Esophagus muscularis mucosa (tissue), 4 donors: ENCODE data around the gene PLD3. TPM values are rescaled to one million over a fixed set of nuclear protein-coding genes. Genes with fewer than 3 reads are reported as not detected.
A peak's percentile ranks its signal among the peaks of the same experiment; 100 is the strongest.

Source experiments
- DNase-seq: peaks from one replicate; pipeline ENCODE4 v3.0.0-alpha.2; 2017; ENCODE audit errors: extremely low spot score
- H3K27ac ChIP-seq, 4 donors: fragments of 200-600 bp; sonication (generic); replicated peaks in 1 of 4; 1 replicate in 3 of 4; 2 replicates in 1 of 4; pipeline ENCODE4 v1.5.1; 2016 to 2019; ENCODE audit warnings: mild to moderate bottlenecking in 1 of 4
- H3K27me3 ChIP-seq, 4 donors: fragments of 200-600 bp; sonication (generic); one replicate each; pipeline versions ENCODE4 v1.5.1 to v1.6.0; 2016 to 2019
- H3K36me3 ChIP-seq, 4 donors: fragments of 200-600 bp; sonication (generic); one replicate each; pipeline ENCODE4 v1.5.1; 2016 to 2019
- H3K4me1 ChIP-seq, 4 donors: fragments of 200-600 bp; sonication (generic); one replicate each; pipeline ENCODE4 v1.5.1; 2016 to 2019
- H3K4me3 ChIP-seq, 4 donors: fragments of 200-600 bp; sonication (generic); 1 replicate in 2 of 4; 2 replicates in 2 of 4; pipeline ENCODE4 v1.5.1; 2016 to 2019; ENCODE audit warnings: mild to moderate bottlenecking in 4 of 4, moderate library complexity in 1 of 4
- H3K9me3 ChIP-seq, 4 donors: fragments of 200-600 bp; sonication (generic); 1 replicate in 3 of 4; 2 replicates in 1 of 4; pipeline ENCODE4 v1.5.1; 2016 to 2019
- EP300 ChIP-seq: sonication (generic); formaldehyde crosslinking; IDR thresholded peaks from one replicate; pipeline ENCODE4 v1.6.1; 2017; ENCODE audit warnings: antibody characterized with exemption
- POLR2A ChIP-seq: fragments of 450-650 bp; IDR thresholded peaks from one replicate; pipeline ENCODE4 v1.6.1; 2017; ENCODE audit warnings: antibody characterized with exemption, moderate library complexity, mild to moderate bottlenecking, low read depth
- POLR2AphosphoS5 ChIP-seq, 2 donors: sonication (generic); formaldehyde crosslinking; IDR thresholded peaks; one replicate each; pipeline ENCODE4 v1.6.1; 2017; ENCODE audit warnings: antibody characterized with exemption in 2 of 2
- WGBS: methylation state at CpG from one replicate; pipeline ENCODE4 v1.1.5; 2018; 5-methylcytosine and 5-hydroxymethylcytosine counted together
- intact Hi-C: fragments of 100-400 bp; cut with DNase I; formaldehyde crosslinking; loops from one replicate; pipeline ENCODE4 v1.15.1; 2023
- total RNA-seq, 4 donors: library from RNA; depleted of rRNA; stranded (reverse); fragments of >200 nt; gene quantifications; one replicate each; pipeline versions ENCODE4 v1.1.0 to v1.2.1, GENCODE V29; 2016
- TF ChIP-seq, protein P1 (sequence below), 3 experiments: fragments of 200-600 bp in 2 of 3; fragments of 450-650 bp in 1 of 3; sonication (generic) in 2 of 3; IDR thresholded peaks; one replicate each; pipeline ENCODE4 v1.5.1; 2017 to 2019; ENCODE audit warnings: antibody characterized with exemption in 3 of 3, mild to moderate bottlenecking in 2 of 3, moderate library complexity in 1 of 3

Gene PLD3
- total RNA-seq, 4 donors from 2014 or later: 206 to 280 (median 223) TPM

DNA sequence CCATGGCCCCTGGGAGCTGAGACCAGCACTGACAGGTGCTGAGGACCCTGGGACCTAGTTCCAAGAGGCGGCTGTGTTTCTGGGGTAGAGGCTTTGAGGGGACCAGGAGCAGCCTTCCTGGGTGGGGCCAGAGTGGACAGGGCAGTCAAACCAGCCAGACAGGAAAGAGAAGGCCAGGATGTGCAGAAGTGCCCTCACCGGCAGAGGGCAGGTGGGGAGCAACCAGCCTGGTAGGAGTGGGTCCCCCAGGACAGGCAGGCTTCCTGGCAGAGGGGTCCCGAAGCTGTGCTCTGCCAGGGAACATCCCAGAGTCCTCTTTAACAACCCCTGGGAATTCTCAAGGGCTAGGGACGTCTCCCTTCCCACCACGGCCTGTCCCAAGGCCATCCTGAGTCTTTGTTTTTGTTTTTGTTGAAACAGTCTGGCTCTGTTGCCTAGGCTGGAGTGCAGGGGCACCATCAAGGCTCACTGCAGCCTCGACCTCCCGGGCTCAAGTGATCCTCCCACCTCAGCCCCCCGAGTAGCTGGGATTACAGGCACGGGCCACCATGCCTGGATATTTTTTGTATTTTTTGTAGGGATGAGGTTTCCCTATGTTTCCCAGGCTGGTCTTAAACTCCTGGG is 44.5 kb downstream of the PLD3 start:
- TF ChIP-seq EP300: no peak
- no peak for TF ChIP-seq POLR2A
- TF ChIP-seq, protein P1, sequence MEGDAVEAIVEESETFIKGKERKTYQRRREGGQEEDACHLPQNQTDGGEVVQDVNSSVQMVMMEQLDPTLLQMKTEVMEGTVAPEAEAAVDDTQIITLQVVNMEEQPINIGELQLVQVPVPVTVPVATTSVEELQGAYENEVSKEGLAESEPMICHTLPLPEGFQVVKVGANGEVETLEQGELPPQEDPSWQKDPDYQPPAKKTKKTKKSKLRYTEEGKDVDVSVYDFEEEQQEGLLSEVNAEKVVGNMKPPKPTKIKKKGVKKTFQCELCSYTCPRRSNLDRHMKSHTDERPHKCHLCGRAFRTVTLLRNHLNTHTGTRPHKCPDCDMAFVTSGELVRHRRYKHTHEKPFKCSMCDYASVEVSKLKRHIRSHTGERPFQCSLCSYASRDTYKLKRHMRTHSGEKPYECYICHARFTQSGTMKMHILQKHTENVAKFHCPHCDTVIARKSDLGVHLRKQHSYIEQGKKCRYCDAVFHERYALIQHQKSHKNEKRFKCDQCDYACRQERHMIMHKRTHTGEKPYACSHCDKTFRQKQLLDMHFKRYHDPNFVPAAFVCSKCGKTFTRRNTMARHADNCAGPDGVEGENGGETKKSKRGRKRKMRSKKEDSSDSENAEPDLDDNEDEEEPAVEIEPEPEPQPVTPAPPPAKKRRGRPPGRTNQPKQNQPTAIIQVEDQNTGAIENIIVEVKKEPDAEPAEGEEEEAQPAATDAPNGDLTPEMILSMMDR (IDR thresholded peaks at IDR 0.05): peak in 1 of 3 experiments; percentile 30
- TF ChIP-seq POLR2AphosphoS5 (IDR thresholded peaks at IDR 0.05): no peak
- intact Hi-C loops: no loop called here
- no peak for DNase-seq
- H3K27ac ChIP-seq: no peak overlapping the region
- H3K9me3 ChIP-seq: no peaks in the 10 kb centered on the region
- no peaks in the 10 kb centered on the region for H3K4me1 ChIP-seq
- no peaks in the 10 kb centered on the region for H3K27me3 ChIP-seq
- peaks cover 0 to 18% (median 12%) of the 10 kb centered on the region in 4 donors for H3K36me3 ChIP-seq
- no peak overlapping the region for H3K4me3 ChIP-seq
- WGBS: 54% methylated on average over 8 of the region's 9 CpGs

DNA sequence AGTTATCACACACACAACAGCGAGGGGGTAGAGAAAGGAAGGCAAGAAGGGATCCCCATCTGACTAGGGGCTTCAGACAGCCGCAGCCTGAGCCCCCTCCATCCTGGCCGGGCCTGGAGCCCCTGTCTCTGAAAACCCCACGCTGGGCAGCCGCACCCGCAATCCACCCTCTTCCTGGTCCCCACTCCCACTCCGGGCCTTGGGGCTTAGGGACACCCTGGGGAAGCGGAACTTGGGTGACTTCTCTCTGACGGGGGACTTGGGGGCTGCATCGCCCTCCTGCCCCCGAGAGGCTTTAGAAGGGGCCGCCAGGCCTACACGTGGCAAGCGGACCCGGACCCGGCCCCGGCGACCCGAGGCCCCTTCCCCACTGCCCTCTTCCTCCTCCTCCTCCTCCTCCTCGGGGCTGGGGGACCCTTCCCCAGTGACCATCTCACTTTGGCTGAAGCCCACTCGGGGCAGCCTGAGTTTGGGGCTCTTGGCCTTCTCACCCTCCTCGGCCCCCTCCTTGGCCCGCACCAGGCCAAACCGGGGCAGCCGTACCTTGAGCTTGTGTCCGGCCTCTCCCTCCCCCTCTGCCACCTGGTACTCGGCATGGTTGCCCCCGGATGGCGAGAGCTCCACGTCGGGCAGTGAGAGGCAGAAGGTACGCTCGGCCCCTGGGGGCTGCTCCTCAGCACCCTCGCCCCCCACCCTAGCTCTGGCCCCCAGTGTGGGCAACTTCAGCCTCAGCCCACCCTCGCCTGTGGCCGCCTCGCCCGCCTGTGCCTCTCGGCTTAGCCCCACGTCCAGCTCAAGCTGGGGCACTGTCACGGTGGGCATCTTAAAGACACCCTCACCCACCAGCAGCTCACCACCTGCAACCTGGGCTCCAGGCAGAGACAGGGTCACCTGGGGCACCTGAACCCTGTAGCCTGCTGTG is 45.7 kb downstream of the PLD3 start:
- peaks cover 0 to 5% (median 0%) of the 10 kb centered on the region in 4 donors for H3K4me1 ChIP-seq
- TF ChIP-seq, protein P1 (IDR thresholded peaks at IDR 0.05): no peak
- TF ChIP-seq POLR2A (no peak), EP300 (no peak), POLR2AphosphoS5 (IDR thresholded peaks at IDR 0.05) (no peak)
- H3K36me3 ChIP-seq: peaks cover 0 to 21% (median 12%) of the 10 kb centered on the region in 4 donors
- DNase-seq: no peak
- no peaks in the 10 kb centered on the region for H3K27me3 ChIP-seq
- H3K27ac ChIP-seq: no peak overlapping the region
- H3K4me3 ChIP-seq: no peak overlapping the region
- WGBS: 90% methylated on average over 35 of the region's 41 CpGs
- intact Hi-C loops: no loop called here
- no peaks in the 10 kb centered on the region for H3K9me3 ChIP-seq

DNA sequence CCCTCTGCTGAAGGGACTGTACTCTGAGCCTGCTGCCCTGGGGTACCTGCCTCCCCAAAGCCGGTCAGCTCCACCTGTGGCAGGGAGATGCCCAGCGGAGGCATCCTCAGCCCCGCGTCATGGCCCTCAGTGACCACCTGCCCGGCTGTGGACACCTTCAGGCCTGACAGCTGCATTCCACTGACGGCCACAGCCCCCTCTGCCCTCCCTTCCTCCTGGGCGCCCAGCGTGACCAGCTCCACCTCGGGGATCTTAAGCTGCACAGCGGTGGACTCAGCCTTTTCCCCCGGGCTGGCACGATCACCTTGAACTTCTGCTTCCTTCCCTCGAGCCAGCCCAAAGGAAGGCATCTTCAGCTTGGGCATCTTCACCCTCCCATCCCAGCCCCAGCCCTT is 46.3 kb downstream of the PLD3 start:
- no peak for DNase-seq
- H3K4me3 ChIP-seq: no peak overlapping the region
- TF ChIP-seq POLR2A (no peak), EP300 (no peak), POLR2AphosphoS5 (IDR thresholded peaks at IDR 0.05) (no peak)
- TF ChIP-seq, protein P1 (IDR thresholded peaks at IDR 0.05): no peak
- no peaks in the 10 kb centered on the region for H3K9me3 ChIP-seq
- H3K27me3 ChIP-seq: no peaks in the 10 kb centered on the region
- intact Hi-C loops: loop anchor here (5.0 kb wide), 1 partner anchor 43 kb away; no protein-coding TSS in a partner anchor
- no peak overlapping the region for H3K27ac ChIP-seq
- 85% methylated on average over 8 of the region's 13 CpGs for WGBS
- H3K36me3 ChIP-seq: peaks cover 0 to 21% (median 12%) of the 10 kb centered on the region in 4 donors
- H3K4me1 ChIP-seq: peaks cover 0 to 5% (median 0%) of the 10 kb centered on the region in 4 donors

DNA sequence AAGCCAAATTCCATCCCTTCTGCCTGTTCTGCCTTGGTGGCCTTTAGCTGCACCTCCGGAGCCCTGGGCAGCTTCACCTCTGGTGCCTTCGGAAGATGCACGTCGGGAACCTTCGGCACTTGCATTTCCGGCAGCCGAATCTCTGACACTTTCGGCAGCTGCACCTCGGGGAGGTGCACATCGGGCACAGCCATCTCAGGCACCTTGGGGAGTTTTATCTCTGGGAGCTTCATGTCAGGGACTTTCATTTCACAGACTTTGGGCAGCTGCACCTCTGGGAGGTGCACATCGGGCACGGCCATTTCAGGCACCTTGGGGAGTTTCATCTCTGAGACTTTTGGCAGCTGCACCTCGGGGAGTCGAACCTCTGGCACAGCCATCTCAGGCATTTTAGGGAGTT is 47.5 kb downstream of the PLD3 start:
- WGBS: 91% methylated on average over 12 of the region's 14 CpGs
- Histone ChIP-seq H3K9me3 (no peaks in the 10 kb centered on the region), H3K27me3 (no peaks in the 10 kb centered on the region), H3K27ac (no peak overlapping the region), H3K36me3 (peaks cover 0 to 21% (median 12%) of the 10 kb centered on the region in 4 donors), H3K4me3 (no peak overlapping the region), H3K4me1 (peaks cover 0 to 9% (median 0%) of the 10 kb centered on the region in 4 donors)
- TF ChIP-seq POLR2A (no peak), POLR2AphosphoS5 (IDR thresholded peaks at IDR 0.05) (no peak), EP300 (no peak)
- TF ChIP-seq, protein P1 (IDR thresholded peaks at IDR 0.05): no peak
- no peak for DNase-seq
- intact Hi-C loops: loop anchor here (5.0 kb wide), 1 partner anchor 44 kb away; no protein-coding TSS in a partner anchor
